ENCODE data around the gene ACVR1. TPM values are rescaled to one million over a fixed set of nuclear protein-coding genes. Genes with fewer than 3 reads are reported as not detected.
A peak's percentile ranks its signal among the peaks of the same experiment; 100 is the strongest.

The ACVR1 gene
- total RNA-seq, 1 experiment from 2014 or later: 17.1 TPM

DNA sequence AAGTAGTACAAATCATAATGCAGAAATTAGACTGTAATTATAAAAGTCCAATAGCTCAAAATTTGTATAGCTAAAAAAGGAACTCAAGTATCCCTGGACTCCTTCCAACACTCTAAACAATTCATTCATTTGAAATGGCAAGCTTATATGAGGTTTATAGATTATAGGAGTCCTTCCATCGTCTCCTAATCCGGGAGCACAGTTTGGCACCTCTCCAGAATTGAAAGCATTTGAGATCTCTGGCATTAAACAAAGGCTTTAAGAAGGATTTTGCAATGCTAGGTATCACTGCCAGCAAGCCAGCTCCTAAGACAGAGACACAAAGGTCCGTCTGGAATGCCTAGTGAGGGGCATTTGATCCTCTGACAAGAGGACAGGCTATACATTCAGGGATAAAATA is 90.9 kb downstream of the ACVR1 start:
- TF ChIP-seq, protein P1, sequence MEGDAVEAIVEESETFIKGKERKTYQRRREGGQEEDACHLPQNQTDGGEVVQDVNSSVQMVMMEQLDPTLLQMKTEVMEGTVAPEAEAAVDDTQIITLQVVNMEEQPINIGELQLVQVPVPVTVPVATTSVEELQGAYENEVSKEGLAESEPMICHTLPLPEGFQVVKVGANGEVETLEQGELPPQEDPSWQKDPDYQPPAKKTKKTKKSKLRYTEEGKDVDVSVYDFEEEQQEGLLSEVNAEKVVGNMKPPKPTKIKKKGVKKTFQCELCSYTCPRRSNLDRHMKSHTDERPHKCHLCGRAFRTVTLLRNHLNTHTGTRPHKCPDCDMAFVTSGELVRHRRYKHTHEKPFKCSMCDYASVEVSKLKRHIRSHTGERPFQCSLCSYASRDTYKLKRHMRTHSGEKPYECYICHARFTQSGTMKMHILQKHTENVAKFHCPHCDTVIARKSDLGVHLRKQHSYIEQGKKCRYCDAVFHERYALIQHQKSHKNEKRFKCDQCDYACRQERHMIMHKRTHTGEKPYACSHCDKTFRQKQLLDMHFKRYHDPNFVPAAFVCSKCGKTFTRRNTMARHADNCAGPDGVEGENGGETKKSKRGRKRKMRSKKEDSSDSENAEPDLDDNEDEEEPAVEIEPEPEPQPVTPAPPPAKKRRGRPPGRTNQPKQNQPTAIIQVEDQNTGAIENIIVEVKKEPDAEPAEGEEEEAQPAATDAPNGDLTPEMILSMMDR (conservative IDR thresholded peaks at IDR 0.05; ENCODE audit: low read depth, low read length): no peak
- no peak for TF ChIP-seq EZH2 (IDR thresholded peaks at IDR 0.05; ENCODE audit: borderline replicate concordance, low read depth, low read length, poor library complexity, severe bottlenecking)
- H3K4me1 ChIP-seq (ENCODE audit: insufficient read depth, low read length, poor library complexity, severe bottlenecking): peaks cover 39% of the 10 kb centered on the region
- intact Hi-C loops (cut with micrococcal nuclease; ENCODE audit: unreplicated experiment): loop anchor here (2.0 kb wide), 1 partner anchor 54 kb away; no protein-coding TSS in a partner anchor
- no peaks in the 10 kb centered on the region for H3K36me3 ChIP-seq (ENCODE audit: insufficient read depth, low read length, poor library complexity, severe bottlenecking)
- peak; percentile 71 for DNase-seq (ENCODE audit: low spot score)
- BruUV-seq (replicated peaks): no TSS peak
- no peaks in the 10 kb centered on the region for H3K9me3 ChIP-seq (ENCODE audit: low read depth, low read length, poor library complexity, severe bottlenecking)
- no peak overlapping the region for H3K4me3 ChIP-seq (ENCODE audit: low read depth, low read length, poor library complexity, severe bottlenecking)
- ChIA-PET CTCF (no interaction called here), POLR2A (ENCODE audit: low non-redundant PET) (no interaction called here)
- H3K27ac ChIP-seq (ENCODE audit: low read depth, low read length, poor library complexity, severe bottlenecking): peak overlapping the region; percentile 5
- no peaks in the 10 kb centered on the region for H3K27me3 ChIP-seq (replicated peaks; ENCODE audit: insufficient read depth, low read depth, low read length, poor library complexity)

DNA sequence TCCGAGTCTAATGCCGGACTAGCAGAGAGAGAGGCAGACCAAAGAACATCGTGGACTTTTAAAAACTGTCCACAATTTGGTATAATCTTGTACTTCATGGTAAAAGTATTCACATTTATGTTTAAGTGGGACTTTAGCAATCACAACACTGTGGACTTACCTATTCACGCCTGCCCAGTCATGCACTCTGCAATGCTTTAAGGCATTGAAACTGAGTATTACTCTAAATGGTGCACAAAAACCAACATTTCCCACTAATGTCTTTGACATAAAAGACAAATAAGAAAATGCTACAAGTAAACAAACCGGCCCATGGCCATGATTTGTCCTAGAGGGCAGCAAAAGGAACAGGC is 91.3 kb downstream of the ACVR1 start:
- POLR2A ChIA-PET (ENCODE audit: low non-redundant PET): no interaction called here
- Histone ChIP-seq H3K27ac (ENCODE audit: low read depth, low read length, poor library complexity, severe bottlenecking) (peak overlapping the region; percentile 5), H3K4me1 (ENCODE audit: insufficient read depth, low read length, poor library complexity, severe bottlenecking) (peaks cover 39% of the 10 kb centered on the region), H3K36me3 (ENCODE audit: insufficient read depth, low read length, poor library complexity, severe bottlenecking) (no peaks in the 10 kb centered on the region), H3K9me3 (ENCODE audit: low read depth, low read length, poor library complexity, severe bottlenecking) (no peaks in the 10 kb centered on the region), H3K27me3 (replicated peaks; ENCODE audit: insufficient read depth, low read depth, low read length, poor library complexity) (no peaks in the 10 kb centered on the region), H3K4me3 (ENCODE audit: low read depth, low read length, poor library complexity, severe bottlenecking) (peak overlapping the region; percentile 1)
- DNase-seq (ENCODE audit: low spot score): no peak
- no TSS peak for BruUV-seq (replicated peaks)
- no peak for TF ChIP-seq EZH2 (IDR thresholded peaks at IDR 0.05; ENCODE audit: borderline replicate concordance, low read depth, low read length, poor library complexity, severe bottlenecking)
- TF ChIP-seq, protein P1 (conservative IDR thresholded peaks at IDR 0.05; ENCODE audit: low read depth, low read length): no peak
- CTCF ChIA-PET: no interaction called here
- intact Hi-C loops (cut with micrococcal nuclease; ENCODE audit: unreplicated experiment): loop anchor here (2.0 kb wide), 1 partner anchor 54 kb away; no protein-coding TSS in a partner anchor

DNA sequence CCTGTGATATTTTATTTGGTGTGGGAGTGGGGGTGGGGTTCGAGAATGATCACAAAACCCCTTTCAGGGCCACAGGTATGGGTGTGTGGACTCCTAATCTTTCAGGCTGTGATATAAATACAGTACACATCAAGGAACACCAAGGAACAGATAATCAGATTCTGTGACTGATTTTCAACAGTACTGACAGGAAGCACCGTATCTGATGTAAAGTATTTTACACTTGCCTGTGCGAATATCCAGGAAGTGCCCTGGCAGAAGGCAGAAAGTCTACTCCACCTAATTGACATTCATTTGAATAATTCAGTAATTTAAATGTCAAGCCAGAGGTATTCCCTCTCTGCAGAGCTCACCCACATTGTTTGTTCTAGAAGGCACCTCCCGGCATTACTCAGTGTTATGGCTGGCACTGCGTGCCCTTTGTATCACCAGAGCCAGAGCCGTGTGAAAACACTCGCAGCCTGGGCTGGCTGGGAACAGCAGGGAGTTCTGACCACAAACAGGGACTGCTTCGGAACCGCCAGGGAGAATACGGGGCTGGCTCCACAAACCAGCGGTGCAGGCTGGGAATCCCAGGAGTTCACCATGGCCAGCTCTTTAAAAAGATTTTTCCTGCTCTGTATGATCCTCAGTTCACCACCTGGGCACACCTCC is 91.8 kb downstream of the ACVR1 start:
- H3K9me3 ChIP-seq (ENCODE audit: low read depth, low read length, poor library complexity, severe bottlenecking): no peaks in the 10 kb centered on the region
- H3K27ac ChIP-seq (ENCODE audit: low read depth, low read length, poor library complexity, severe bottlenecking): peak overlapping the region; percentile 5
- H3K36me3 ChIP-seq (ENCODE audit: insufficient read depth, low read length, poor library complexity, severe bottlenecking): no peaks in the 10 kb centered on the region
- no peaks in the 10 kb centered on the region for H3K27me3 ChIP-seq (replicated peaks; ENCODE audit: insufficient read depth, low read depth, low read length, poor library complexity)
- POLR2A ChIA-PET (ENCODE audit: low non-redundant PET): no interaction called here
- peak overlapping the region; percentile 1 for H3K4me3 ChIP-seq (ENCODE audit: low read depth, low read length, poor library complexity, severe bottlenecking)
- intact Hi-C loops (cut with micrococcal nuclease; ENCODE audit: unreplicated experiment): loop anchor here (2.0 kb wide), 1 partner anchor 55 kb away; no protein-coding TSS in a partner anchor
- TF ChIP-seq, protein P1 (conservative IDR thresholded peaks at IDR 0.05; ENCODE audit: low read depth, low read length): no peak
- TF ChIP-seq EZH2 (IDR thresholded peaks at IDR 0.05; ENCODE audit: borderline replicate concordance, low read depth, low read length, poor library complexity, severe bottlenecking): no peak
- no TSS peak for BruUV-seq (replicated peaks)
- DNase-seq (ENCODE audit: low spot score): peak; percentile 68
- H3K4me1 ChIP-seq (ENCODE audit: insufficient read depth, low read length, poor library complexity, severe bottlenecking): peaks cover 42% of the 10 kb centered on the region
- CTCF ChIA-PET: no interaction called here
